ENCODE data around the gene FAM131C.

DNA sequence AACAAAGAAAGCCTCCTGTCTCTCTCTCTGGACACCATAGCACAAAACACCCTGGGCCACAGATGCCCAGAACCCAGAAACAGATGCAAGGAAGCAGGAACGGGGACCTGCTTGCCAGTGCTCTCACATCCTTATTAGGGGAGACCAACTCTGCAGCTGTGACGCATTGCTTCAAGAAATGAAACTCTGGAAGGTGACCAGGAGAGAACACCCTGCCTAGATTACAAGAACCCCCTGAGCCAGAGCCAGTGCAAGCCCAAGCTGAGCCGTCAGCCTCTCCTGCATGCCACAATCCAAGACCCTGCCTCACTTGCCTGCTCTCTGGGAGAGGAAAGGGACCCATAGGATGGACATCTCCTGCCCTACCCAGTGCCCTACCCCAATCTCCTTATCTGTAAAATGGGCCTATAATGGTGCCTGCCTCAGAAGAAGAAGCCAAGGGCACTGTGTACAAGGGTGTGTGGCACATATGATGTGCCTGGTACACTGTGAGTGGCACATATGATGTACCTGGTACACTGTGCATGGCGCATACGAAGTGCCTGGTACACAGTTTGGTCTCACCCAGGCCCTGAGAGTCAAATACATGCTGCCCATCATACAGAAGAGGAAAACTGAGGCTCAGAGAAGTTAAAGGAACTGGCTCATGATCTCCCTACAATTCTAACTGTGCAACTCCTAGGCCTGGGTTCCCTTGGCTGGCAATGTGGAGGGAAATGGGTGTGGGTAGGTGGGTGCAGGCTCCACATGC lies 16.8 kb upstream of the FAM131C start:
- TF ChIP-seq, protein P1, sequence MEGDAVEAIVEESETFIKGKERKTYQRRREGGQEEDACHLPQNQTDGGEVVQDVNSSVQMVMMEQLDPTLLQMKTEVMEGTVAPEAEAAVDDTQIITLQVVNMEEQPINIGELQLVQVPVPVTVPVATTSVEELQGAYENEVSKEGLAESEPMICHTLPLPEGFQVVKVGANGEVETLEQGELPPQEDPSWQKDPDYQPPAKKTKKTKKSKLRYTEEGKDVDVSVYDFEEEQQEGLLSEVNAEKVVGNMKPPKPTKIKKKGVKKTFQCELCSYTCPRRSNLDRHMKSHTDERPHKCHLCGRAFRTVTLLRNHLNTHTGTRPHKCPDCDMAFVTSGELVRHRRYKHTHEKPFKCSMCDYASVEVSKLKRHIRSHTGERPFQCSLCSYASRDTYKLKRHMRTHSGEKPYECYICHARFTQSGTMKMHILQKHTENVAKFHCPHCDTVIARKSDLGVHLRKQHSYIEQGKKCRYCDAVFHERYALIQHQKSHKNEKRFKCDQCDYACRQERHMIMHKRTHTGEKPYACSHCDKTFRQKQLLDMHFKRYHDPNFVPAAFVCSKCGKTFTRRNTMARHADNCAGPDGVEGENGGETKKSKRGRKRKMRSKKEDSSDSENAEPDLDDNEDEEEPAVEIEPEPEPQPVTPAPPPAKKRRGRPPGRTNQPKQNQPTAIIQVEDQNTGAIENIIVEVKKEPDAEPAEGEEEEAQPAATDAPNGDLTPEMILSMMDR (IDR thresholded peaks at IDR 0.05), result no peak
- TF ChIP-seq POLR2A (IDR thresholded peaks at IDR 0.05), result no peak
